PC-9 (cell line): Measurements from ENCODE around the gene USF2. TPM values are rescaled to one million over a fixed set of nuclear protein-coding genes. Genes with fewer than 3 reads are reported as not detected.

Source experiments
- BruUV-seq: library from RNA; stranded (reverse); fragments of 400-500 nt; replicated peaks from 2 replicates; lab custom pipeline; 2021; lab: Mats Ljungman, UMichigan
- CTCF ChIA-PET: fragments of 300-600 bp; sonication (Branson Sonifier 250); formaldehyde crosslinking; loops from one replicate; lab custom pipeline; 2022; ENCODE audit warnings: antibody characterized with exemption; lab: Charles Lee
- POLR2A ChIA-PET: fragments of 300-600 bp; sonication (Branson Sonifier 250); formaldehyde crosslinking; loops from one replicate; lab custom pipeline; 2022; ENCODE audit warnings: antibody characterized with exemption; ENCODE audit not compliant: unreplicated experiment; lab: Charles Lee
- DNase-seq, 2 experiments: peaks; one replicate each; pipeline versions ENCODE4 v3.0.0 to v3.0.0-alpha.2; 2015 to 2022; ENCODE audit warnings: mixed read lengths in 1 of 2
- H2AFZ ChIP-seq: fragments of 200-600 bp; sonication (generic); 2 replicates; pipeline ENCODE4 v1.8.1; 2017; ENCODE audit warnings: antibody characterized with exemption
- H3F3A ChIP-seq: fragments of 200-600 bp; sonication (generic); 2 replicates; pipeline ENCODE4 v1.8.1; 2017; ENCODE audit warnings: antibody characterized with exemption, mild to moderate bottlenecking, low read depth; ENCODE audit not compliant: insufficient read depth
- H3K27ac ChIP-seq: fragments of 200-600 bp; sonication (generic); 2 replicates; pipeline ENCODE4 v1.6.1; 2016; ENCODE audit warnings: mixed run types
- H3K27me3 ChIP-seq: fragments of 200-600 bp; sonication (generic); 2 replicates; pipeline ENCODE4 v1.6.1; 2016; ENCODE audit warnings: low read depth, mixed run types; ENCODE audit not compliant: insufficient read depth
- H3K36me3 ChIP-seq: fragments of 200-600 bp; sonication (generic); 2 replicates; pipeline ENCODE4 v1.6.1; 2016; ENCODE audit warnings: low read depth, mixed run types
- H3K4me1 ChIP-seq: fragments of 200-600 bp; sonication (generic); replicated peaks from 2 replicates; pipeline ENCODE4 v1.6.1; 2016; ENCODE audit warnings: mixed run types; ENCODE audit not compliant: insufficient read depth
- H3K4me2 ChIP-seq: fragments of 200-600 bp; sonication (generic); 2 replicates; pipeline ENCODE4 v1.6.1; 2017; ENCODE audit warnings: mixed run types
- H3K4me3 ChIP-seq: fragments of 200-600 bp; sonication (generic); 2 replicates; pipeline ENCODE4 v1.6.1; 2016; ENCODE audit warnings: mixed run types
- H3K79me2 ChIP-seq: fragments of 200-600 bp; sonication (generic); 2 replicates; pipeline ENCODE4 v1.6.1; 2017; ENCODE audit warnings: low read depth, mixed run types
- H3K9me2 ChIP-seq: fragments of 200-600 bp; sonication (generic); 2 replicates; pipeline ENCODE4 v1.8.1; 2017; ENCODE audit warnings: mild to moderate bottlenecking; ENCODE audit not compliant: insufficient read depth
- H3K9me3 ChIP-seq: fragments of 200-600 bp; sonication (generic); 2 replicates; pipeline ENCODE4 v1.8.1; 2016; ENCODE audit warnings: low read depth; ENCODE audit not compliant: insufficient read depth
- H4K20me1 ChIP-seq: fragments of 200-600 bp; sonication (generic); 2 replicates; pipeline ENCODE4 v1.8.1; 2017; ENCODE audit not compliant: insufficient read depth
- CTCF ChIP-seq: fragments of 200-600 bp; sonication (generic); conservative IDR thresholded peaks from 2 replicates; pipeline ENCODE4 v1.6.1; 2017; ENCODE audit warnings: mixed run types, antibody characterized with exemption, mild to moderate bottlenecking, moderate library complexity
- EZH2 ChIP-seq: fragments of 200-600 bp; sonication (generic); IDR thresholded peaks from 2 replicates; pipeline ENCODE4 v1.8.0; 2017; ENCODE audit warnings: antibody characterized with exemption, low read depth
- intact Hi-C: fragments of 100-400 bp; cut with micrococcal nuclease; formaldehyde crosslinking; loops from one replicate; pipeline ENCODE4 v1.10.0; 2022; ENCODE audit not compliant: unreplicated experiment
- total RNA-seq: library from RNA; stranded (reverse); gene quantifications from 2 replicates; pipeline ENCODE4 v1.2.3, GENCODE V29; 2021

Gene USF2
- total RNA-seq, 1 experiment from 2014 or later: 98.2 TPM

- Histone ChIP-seq H3K4me1 (peaks cover 27% of the 10 kb centered on the region), H2AFZ (peak within 1 kb of the TSS; percentile 55)
- POLR2A ChIA-PET: no interaction called here
Measured at GRCh38 chr19:35248310-35249145, 20.2 kb upstream of the USF2 start, which contains the start of gene LSR. LSR (plus strand) TSS chr19:35249002; CDS start chr19:35249023, 21 bp downstream.

DNA sequence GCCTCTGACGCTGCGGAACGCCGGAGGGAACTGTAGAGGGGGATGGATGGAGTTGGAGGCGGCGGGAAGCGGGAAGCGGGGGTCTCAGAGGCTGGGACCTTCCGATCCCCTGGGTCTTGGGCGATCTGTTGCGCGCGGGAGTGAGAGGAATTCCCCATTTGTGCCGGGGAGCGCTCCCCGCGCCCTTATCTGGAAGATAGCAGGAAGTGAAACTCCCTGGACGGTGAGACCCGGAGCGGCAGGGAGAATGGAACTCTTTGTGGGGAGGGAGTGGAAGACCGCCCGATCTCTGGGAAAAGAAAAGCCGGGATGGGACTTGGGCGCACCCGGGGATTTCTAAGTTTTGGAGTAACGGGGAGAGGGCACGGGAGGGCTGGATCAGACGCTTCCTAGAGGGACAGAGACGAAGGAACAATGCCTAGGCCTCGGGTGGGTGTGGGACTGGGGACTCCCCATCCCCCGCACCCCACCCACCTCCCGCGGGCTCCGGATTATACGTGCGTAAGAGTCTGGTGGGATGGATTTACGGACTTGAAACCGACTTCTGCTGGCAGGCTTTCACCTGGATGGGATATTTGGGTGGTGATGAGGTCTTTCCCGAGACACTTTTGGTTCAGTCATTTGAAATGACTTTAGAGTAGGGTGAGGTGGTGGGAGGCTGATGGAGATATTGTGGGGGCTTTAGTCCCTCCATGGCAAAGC is 19.5 kb upstream of the USF2 start:
- no peak for DNase-seq
- Histone ChIP-seq H2AFZ (peak overlapping the region; percentile 55), H3K79me2 (peaks cover 47% of the 10 kb centered on the region), H4K20me1 (peaks cover 19% of the 10 kb centered on the region), H3K9me2 (no peaks in the 10 kb centered on the region), H3K4me2 (peak overlapping the region; percentile 94), H3K27me3 (no peaks in the 10 kb centered on the region), H3F3A (peaks cover 24% of the 10 kb centered on the region), H3K27ac (peak overlapping the region; percentile 95), H3K9me3 (no peaks in the 10 kb centered on the region), H3K4me3 (peak overlapping the region; percentile 89), H3K4me1 (peaks cover 27% of the 10 kb centered on the region), H3K36me3 (peaks cover 18% of the 10 kb centered on the region)
- BruUV-seq: no TSS peak
- no peak for TF ChIP-seq CTCF
- no peak for TF ChIP-seq EZH2
- POLR2A ChIA-PET: no interaction called here
- intact Hi-C loops: loop anchor here (2.0 to 5.0 kb wide), 3 partner anchors 20 to 182 kb away; partner anchors contain the start of gene USF2
- CTCF ChIA-PET: no interaction called here

More at GRCh38 chr19:35248310-35249145, 20.2 kb upstream of the USF2 start, which contains the start of gene LSR:
- H3K27me3 ChIP-seq: no peaks in the 10 kb centered on the region
- intact Hi-C loops: loop anchor here (1.0 to 5.0 kb wide), 7 partner anchors 20 to 468 kb away; partner anchors contain the start of gene USF2
- H3K9me2 ChIP-seq: no peaks in the 10 kb centered on the region
- no peak for TF ChIP-seq CTCF
- TF ChIP-seq EZH2: no peak
- H4K20me1 ChIP-seq: peaks cover 15% of the 10 kb centered on the region
- H3K79me2 ChIP-seq: peaks cover 44% of the 10 kb centered on the region
- CTCF ChIA-PET: no interaction called here
- H3F3A ChIP-seq: peaks cover 24% of the 10 kb centered on the region
- DNase-seq: peak; percentile 84 to 95
- H3K4me3 ChIP-seq: peak within 1 kb of the TSS; percentile 89
- H3K27ac ChIP-seq: peak within 1 kb of the TSS; percentile 95
- no TSS peak for BruUV-seq
- H3K4me2 ChIP-seq: peak within 1 kb of the TSS; percentile 94
- H3K36me3 ChIP-seq: peaks cover 15% of the 10 kb centered on the region
- no peaks in the 10 kb centered on the region for H3K9me3 ChIP-seq
